OCI-LY7 (cell line): ENCODE measurements around the gene HK3. TPM values are rescaled to one million over a fixed set of nuclear protein-coding genes. Genes with fewer than 3 reads are reported as not detected.

Source experiments
- BruUV-seq: library from RNA; stranded (reverse); fragments of 400-500 nt; replicated peaks from 2 replicates; lab custom pipeline; 2021; lab: Mats Ljungman, UMichigan
- CTCF ChIA-PET: fragments of 300-600 bp; sonication (Branson Sonifier 250); formaldehyde crosslinking; loops from one replicate; lab custom pipeline; 2022; ENCODE audit warnings: antibody characterized with exemption; ENCODE audit not compliant: unreplicated experiment; lab: Charles Lee
- POLR2A ChIA-PET: fragments of 300-600 bp; sonication (Branson Sonifier 250); formaldehyde crosslinking; loops from one replicate; lab custom pipeline; 2022; ENCODE audit warnings: antibody characterized with exemption; lab: Charles Lee
- DNase-seq: peaks from one replicate; pipeline ENCODE4 v3.0.0-alpha.2; 2015; ENCODE audit warnings: low spot score
- H2AFZ ChIP-seq: fragments of 200-600 bp; sonication (generic), shearing (Covaris generic); 2 replicates; pipeline ENCODE4 v1.6.1; 2014; ENCODE audit warnings: mild to moderate bottlenecking, antibody characterized with exemption, low read length, moderate library complexity
- H3K27ac ChIP-seq: fragments of 200-600 bp; sonication (generic); 2 replicates; pipeline ENCODE4 v1.5.1; 2014; ENCODE audit warnings: mixed run types, low read depth, mild to moderate bottlenecking, moderate library complexity, low read length, inconsistent platforms; ENCODE audit not compliant: poor library complexity, severe bottlenecking
- H3K36me3 ChIP-seq: fragments of 200-600 bp; sonication (generic); 2 replicates; pipeline ENCODE4 v1.6.1; 2014; ENCODE audit warnings: mild to moderate bottlenecking, antibody characterized with exemption, low read length, moderate library complexity, mixed read lengths; ENCODE audit not compliant: insufficient read depth
- H3K4me1 ChIP-seq: fragments of 200-600 bp; sonication (generic); 2 replicates; pipeline ENCODE4 v1.5.1; 2014; ENCODE audit warnings: mild to moderate bottlenecking, low read length; ENCODE audit not compliant: insufficient read depth, poor library complexity, severe bottlenecking
- H3K4me2 ChIP-seq: fragments of 200-600 bp; sonication (generic); 2 replicates; pipeline ENCODE4 v1.6.1; 2014; ENCODE audit warnings: mild to moderate bottlenecking, low read length
- H3K4me3 ChIP-seq: fragments of 200-600 bp; sonication (generic); 2 replicates; pipeline ENCODE4 v1.5.1; 2014; ENCODE audit warnings: mild to moderate bottlenecking, low read depth, low read length; ENCODE audit not compliant: poor library complexity, severe bottlenecking
- H3K79me2 ChIP-seq: fragments of 200-600 bp; sonication (generic); 2 replicates; pipeline ENCODE4 v1.6.1; 2016; ENCODE audit warnings: low read depth, mild to moderate bottlenecking, low read length, moderate library complexity, mixed read lengths; ENCODE audit not compliant: insufficient read depth
- H3K9me2 ChIP-seq: fragments of 200-600 bp; sonication (generic); 2 replicates; pipeline ENCODE4 v1.6.1; 2016; ENCODE audit warnings: mild to moderate bottlenecking, low read length, mixed read lengths; ENCODE audit not compliant: insufficient read depth
- H3K9me3 ChIP-seq: fragments of 200-600 bp; sonication (generic); 2 replicates; pipeline ENCODE4 v1.6.1; 2014; ENCODE audit warnings: mild to moderate bottlenecking, mixed run types, low read length, mixed read lengths
- H4K20me1 ChIP-seq: fragments of 200-600 bp; sonication (generic); 2 replicates; pipeline ENCODE4 v1.6.1; 2014; ENCODE audit warnings: mild to moderate bottlenecking, antibody characterized with exemption, low read length, moderate library complexity, mixed read lengths; ENCODE audit not compliant: insufficient read depth
- CTCF ChIP-seq: fragments of 200-600 bp; sonication (generic); conservative IDR thresholded peaks from 2 replicates; pipeline ENCODE4 v1.5.1; 2014; ENCODE audit warnings: mild to moderate bottlenecking, antibody characterized with exemption, low read length, moderate library complexity, mixed read lengths
- EZH2phosphoT487 ChIP-seq: fragments of 200-600 bp; sonication (generic); IDR thresholded peaks from 2 replicates; pipeline ENCODE4 v1.6.1; 2018; ENCODE audit warnings: low read depth, borderline replicate concordance, mild to moderate bottlenecking, mixed run types, antibody characterized with exemption, low read length, moderate library complexity, mixed read lengths
- intact Hi-C: fragments of 100-400 bp; cut with micrococcal nuclease; formaldehyde crosslinking; loops from one replicate; pipeline ENCODE4 v1.10.0; 2022; ENCODE audit not compliant: unreplicated experiment
- total RNA-seq, 2 experiments: library from RNA; depleted of rRNA in 1 of 2; stranded (reverse); fragments of >200 nt in 1 of 2; shearing (Covaris generic) in 1 of 2; gene quantifications; 2 replicates each; pipeline ENCODE4 v1.2.3, GENCODE V29; 2014 to 2022

HK3 gene
- total RNA-seq, 2 experiments from 2014 or later, result 0.38 TPM; not detected in 1

DNA sequence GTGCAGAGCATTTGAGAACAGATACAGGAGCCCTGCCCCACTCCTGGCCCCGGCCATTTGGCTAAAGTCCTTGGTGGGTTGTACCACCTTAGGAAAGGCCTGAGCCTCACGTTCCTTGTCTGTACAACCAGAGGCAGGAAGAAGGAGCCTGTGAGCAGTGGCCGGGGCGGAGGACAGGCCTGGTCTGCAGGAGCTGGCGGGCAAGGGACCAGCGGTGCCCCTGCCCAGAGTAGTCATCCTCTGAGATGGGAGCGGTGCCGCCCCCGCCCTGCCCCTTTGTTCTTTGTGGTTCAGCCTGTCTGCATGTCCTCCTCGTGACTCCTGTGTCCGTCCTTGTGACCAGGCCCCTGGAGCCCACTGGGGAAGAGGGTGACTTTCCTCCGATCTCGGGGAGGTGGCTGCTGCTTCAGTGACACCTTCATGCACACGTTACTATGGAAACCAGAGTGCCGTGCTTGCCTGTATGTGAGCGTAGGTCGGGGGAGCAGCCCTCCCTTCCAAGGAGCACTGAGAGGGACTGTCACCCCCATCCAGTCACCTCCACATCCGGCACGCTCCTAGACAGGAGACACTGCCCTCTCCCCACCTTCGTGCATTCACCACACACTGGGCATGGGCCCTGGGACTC lies 45.9 kb downstream of the HK3 start:
- intact Hi-C loops, result no loop called here
- no peaks in the 10 kb centered on the region for H3K9me3 ChIP-seq
- POLR2A ChIA-PET, result no interaction called here
- no peak overlapping the region for H2AFZ ChIP-seq
- H3K4me2 ChIP-seq, result no peak overlapping the region
- no peaks in the 10 kb centered on the region for H3K9me2 ChIP-seq
- DNase-seq, result no peak
- no peak overlapping the region for H3K27ac ChIP-seq
- H3K36me3 ChIP-seq, result no peaks in the 10 kb centered on the region
- no peak overlapping the region for H3K4me3 ChIP-seq
- TF ChIP-seq EZH2phosphoT487, result no peak
- no peak for TF ChIP-seq CTCF
- H3K79me2 ChIP-seq, result no peaks in the 10 kb centered on the region
- no peaks in the 10 kb centered on the region for H3K4me1 ChIP-seq
- CTCF ChIA-PET, result no interaction called here
- no TSS peak for BruUV-seq
- no peaks in the 10 kb centered on the region for H4K20me1 ChIP-seq

- no peak overlapping the region for H2AFZ ChIP-seq
- BruUV-seq, result no TSS peak
These were observed 47.1 kb downstream of the HK3 start for GRCh38 chr5:176851871-176852658.

More at GRCh38 chr5:176851871-176852658, 47.1 kb downstream of the HK3 start:
- Histone ChIP-seq H3K4me2 (no peak overlapping the region), H3K9me2 (no peaks in the 10 kb centered on the region), H4K20me1 (no peaks in the 10 kb centered on the region), H3K27ac (no peak overlapping the region), H3K4me3 (no peak overlapping the region), H3K4me1 (no peaks in the 10 kb centered on the region), H3K36me3 (no peaks in the 10 kb centered on the region), H3K9me3 (no peaks in the 10 kb centered on the region), H3K79me2 (no peaks in the 10 kb centered on the region)
- DNase-seq, result no peak
- CTCF ChIA-PET, result no interaction called here
- POLR2A ChIA-PET, result interaction anchor here (1.0 kb wide), 1 partner anchor 26 kb away, joined by 3 read pairs; no protein-coding TSS in a partner anchor
- TF ChIP-seq CTCF (no peak), EZH2phosphoT487 (no peak)
- intact Hi-C loops, result no loop called here
